ENCODE results near the gene RAB39B.

RAB39B gene

GRCh38 chrX:155235891-155236290 lies 28.4 kb downstream of the RAB39B start:
- TF ChIP-seq SIN3A (IDR thresholded peaks at IDR 0.05; ENCODE audit: borderline replicate concordance, insufficient read depth, low read length) (no peak), TAF1 (IDR thresholded peaks at IDR 0.05; ENCODE audit: borderline replicate concordance, insufficient read depth, low read length) (no peak), FOXP2 (optimal IDR thresholded peaks at IDR 0.05; ENCODE audit: borderline replicate concordance, extremely low read depth, extremely low read length, insufficient read depth) (no peak), POLR2AphosphoS5 (IDR thresholded peaks at IDR 0.05; ENCODE audit: low read depth, low read length) (no peak), REST (IDR thresholded peaks at IDR 0.05; ENCODE audit: insufficient read depth in 1 of 2, low read depth in 2 of 2, low read length in 2 of 2) (no peak)

DNA sequence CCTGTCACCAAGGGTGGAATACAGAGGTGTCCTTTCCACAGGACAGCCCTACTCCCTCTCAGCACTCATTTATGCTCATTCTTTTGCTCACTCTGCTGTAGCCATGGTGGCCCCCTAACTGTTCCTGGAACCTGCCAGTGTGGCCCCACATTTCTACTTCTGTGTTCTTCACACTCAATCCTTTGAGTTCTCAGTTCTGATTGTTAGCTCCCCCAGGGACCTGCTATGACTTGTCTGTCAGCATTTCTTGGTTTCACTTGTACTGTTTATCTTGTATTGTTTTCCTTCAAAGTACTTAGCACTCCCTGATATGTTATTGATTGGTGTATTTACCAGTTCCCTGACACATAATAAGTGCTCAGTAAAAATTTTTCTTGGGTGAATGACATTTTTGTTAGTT lies 33.1 kb downstream of the RAB39B start:
- TF ChIP-seq FOXP2 (optimal IDR thresholded peaks at IDR 0.05; ENCODE audit: borderline replicate concordance, extremely low read depth, extremely low read length, insufficient read depth) (no peak), TAF1 (IDR thresholded peaks at IDR 0.05; ENCODE audit: borderline replicate concordance, insufficient read depth, low read length) (no peak), POLR2AphosphoS5 (IDR thresholded peaks at IDR 0.05; ENCODE audit: low read depth, low read length) (no peak), REST (IDR thresholded peaks at IDR 0.05; ENCODE audit: insufficient read depth in 1 of 2, low read depth in 2 of 2, low read length in 2 of 2) (no peak), SIN3A (IDR thresholded peaks at IDR 0.05; ENCODE audit: borderline replicate concordance, insufficient read depth, low read length) (no peak)

DNA sequence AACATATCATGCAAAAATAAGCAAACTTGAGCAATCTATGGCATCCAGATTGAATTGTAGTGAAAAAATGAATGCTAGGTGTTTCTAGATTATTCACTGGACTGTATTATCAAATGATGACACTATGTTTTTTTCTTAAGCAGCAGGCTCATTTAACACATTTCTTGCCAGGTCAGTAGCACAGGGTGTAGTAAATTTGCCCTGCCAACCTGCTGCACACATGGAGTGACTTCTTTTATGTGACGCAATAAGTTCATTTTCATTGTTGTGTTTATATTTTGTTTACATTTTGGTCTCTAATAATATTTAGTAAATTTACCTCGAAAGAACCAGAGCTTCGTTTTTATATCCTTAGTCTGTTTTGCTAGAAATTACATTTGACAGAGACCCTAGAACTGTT lies 38.5 kb downstream of the RAB39B start:
- TF ChIP-seq SIN3A (IDR thresholded peaks at IDR 0.05; ENCODE audit: borderline replicate concordance, insufficient read depth, low read length), result no peak
- no peak for TF ChIP-seq TAF1 (IDR thresholded peaks at IDR 0.05; ENCODE audit: borderline replicate concordance, insufficient read depth, low read length)
- no peak for TF ChIP-seq REST (IDR thresholded peaks at IDR 0.05; ENCODE audit: insufficient read depth in 1 of 2, low read depth in 2 of 2, low read length in 2 of 2)

GRCh38 chrX:155221351-155221750 lies 42.9 kb downstream of the RAB39B start:
- TF ChIP-seq FOXP2 (optimal IDR thresholded peaks at IDR 0.05; ENCODE audit: borderline replicate concordance, extremely low read depth, extremely low read length, insufficient read depth) (no peak), TAF1 (IDR thresholded peaks at IDR 0.05; ENCODE audit: borderline replicate concordance, insufficient read depth, low read length) (no peak), REST (IDR thresholded peaks at IDR 0.05; ENCODE audit: insufficient read depth in 1 of 2, low read depth in 2 of 2, low read length in 2 of 2) (no peak), SIN3A (IDR thresholded peaks at IDR 0.05; ENCODE audit: borderline replicate concordance, insufficient read depth, low read length) (no peak), POLR2AphosphoS5 (IDR thresholded peaks at IDR 0.05; ENCODE audit: low read depth, low read length) (no peak)

DNA sequence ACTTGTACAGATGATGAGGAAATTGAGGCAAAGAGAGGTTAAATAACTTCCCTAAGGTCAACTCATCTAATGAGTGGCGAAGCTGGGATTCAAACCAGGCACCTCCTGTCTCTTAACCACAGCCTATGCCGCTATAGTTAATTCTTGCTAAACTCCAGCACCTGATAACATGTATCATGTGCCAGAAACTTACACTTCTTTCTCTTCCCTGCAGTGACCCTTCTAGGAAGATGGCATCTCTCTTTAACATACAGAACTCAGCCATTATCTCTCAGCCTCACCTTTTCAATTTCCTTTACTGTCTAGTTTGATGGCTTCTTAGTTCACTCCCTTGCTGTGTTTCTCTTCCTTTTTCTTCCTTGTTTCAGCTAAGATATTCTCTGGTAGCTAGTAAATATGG lies 45.5 kb downstream of the RAB39B start:
- TF ChIP-seq POLR2AphosphoS5 (IDR thresholded peaks at IDR 0.05; ENCODE audit: low read depth, low read length), result no peak
- no peak for TF ChIP-seq TAF1 (IDR thresholded peaks at IDR 0.05; ENCODE audit: borderline replicate concordance, insufficient read depth, low read length)
- TF ChIP-seq REST (IDR thresholded peaks at IDR 0.05; ENCODE audit: insufficient read depth in 1 of 2, low read depth in 2 of 2, low read length in 2 of 2), result no peak
- no peak for TF ChIP-seq FOXP2 (optimal IDR thresholded peaks at IDR 0.05; ENCODE audit: borderline replicate concordance, extremely low read depth, extremely low read length, insufficient read depth)
- no peak for TF ChIP-seq SIN3A (IDR thresholded peaks at IDR 0.05; ENCODE audit: borderline replicate concordance, insufficient read depth, low read length)

Measured in PFSK-1 (cell line).